Prostate gland (tissue), 2 donors: ENCODE data around the gene XPO6.

Source experiments
- CTCF ChIP-seq, 4 experiments: fragments of 200-600 bp in 2 of 4; fragments of 450-650 bp in 2 of 4; sonication (generic) in 2 of 4; IDR thresholded peaks; 1 replicate in 3 of 4; 2 replicates in 1 of 4; pipeline ENCODE4 v1.5.1; 2016 to 2019; ENCODE audit warnings: antibody characterized with exemption in 4 of 4, mild to moderate bottlenecking in 2 of 4, moderate library complexity in 2 of 4
- POLR2AphosphoS5 ChIP-seq: sonication (generic); formaldehyde crosslinking; IDR thresholded peaks from one replicate; pipeline ENCODE4 v1.6.1; 2017; ENCODE audit warnings: antibody characterized with exemption

- TF ChIP-seq CTCF (IDR thresholded peaks at IDR 0.05), result peak in 2 of 4 experiments; percentile 6 to 44
- TF ChIP-seq POLR2AphosphoS5, result no peak
These were observed 72.2 kb downstream of the XPO6 start for GRCh38 chr16:28139530-28139929.
